Body of pancreas (tissue), 4 donors: ENCODE data around the gene GOSR2. TPM values are rescaled to one million over a fixed set of nuclear protein-coding genes. Genes with fewer than 3 reads are reported as not detected.
"Not testable (repeated sequence)": the region's sequence is repeated elsewhere in the genome, so short reads cannot be mapped to it uniquely, and the experiment has no call there.

Source experiments
- ATAC-seq: fragments of 150-250 bp; one replicate; pipeline ENCODE4 v1.9.1; 2016
- DNase-seq, 4 donors: peaks; one replicate each; pipeline ENCODE4 v3.0.0-alpha.2; 2019
- H3K27ac ChIP-seq, 4 donors: fragments of 200-600 bp; sonication (generic); 1 replicate in 3 of 4; 2 replicates in 1 of 4; pipeline versions ENCODE4 v1.5.1 to v1.6.1; 2016 to 2019; ENCODE audit warnings: mild to moderate bottlenecking in 1 of 4, mixed read lengths in 1 of 4, moderate library complexity in 1 of 4
- H3K27me3 ChIP-seq, 2 donors: fragments of 200-600 bp; sonication (generic); one replicate each; pipeline ENCODE4 v1.6.0; 2016; ENCODE audit warnings: mild to moderate bottlenecking in 1 of 2
- H3K36me3 ChIP-seq, 2 donors: fragments of 200-600 bp; sonication (generic); replicated peaks in 1 of 2; 2 replicates each; pipeline ENCODE4 v1.5.1; 2016; ENCODE audit warnings: low read depth in 2 of 2; ENCODE audit not compliant: insufficient read depth in 1 of 2
- H3K4me1 ChIP-seq: fragments of 200-600 bp; sonication (generic); one replicate; pipeline ENCODE4 v1.6.0; 2016
- H3K4me3 ChIP-seq, 2 donors: fragments of 200-600 bp; sonication (generic); 1 replicate in 1 of 2; 2 replicates in 1 of 2; pipeline ENCODE4 v1.5.1; 2016 to 2019
- H3K9me3 ChIP-seq, 3 donors: fragments of 200-600 bp; sonication (generic); 1 replicate in 2 of 3; 2 replicates in 1 of 3; pipeline ENCODE4 v1.5.1; 2016
- POLR2A ChIP-seq, 3 donors: fragments of 450-650 bp; IDR thresholded peaks; one replicate each; pipeline ENCODE4 v1.6.1; 2016; ENCODE audit warnings: antibody characterized with exemption in 3 of 3, mild to moderate bottlenecking in 2 of 3
- WGBS, 2 donors: methylation state at CpG; one replicate each; pipeline ENCODE4 v1.1.5; 2017; 5-methylcytosine and 5-hydroxymethylcytosine counted together
- intact Hi-C: fragments of 100-400 bp; cut with DNase I; formaldehyde crosslinking; loops from one replicate; pipeline ENCODE4 v1.15.1; 2023
- total RNA-seq, 2 donors: library from RNA; depleted of rRNA; stranded (reverse); fragments of >200 nt; gene quantifications; one replicate each; pipeline ENCODE4 v1.1.0, GENCODE V29; 2016
- TF ChIP-seq, protein P1 (sequence below), 7 experiments: fragments of 450-650 bp in 4 of 7; fragments of 200-600 bp in 3 of 7; sonication (generic) in 3 of 7; IDR thresholded peaks; one replicate each; pipeline ENCODE4 v1.5.1; 2016 to 2019; ENCODE audit warnings: antibody characterized with exemption in 7 of 7

GOSR2 gene
- total RNA-seq, 2 donors from 2014 or later: 41.8 to 46.5 TPM

DNA sequence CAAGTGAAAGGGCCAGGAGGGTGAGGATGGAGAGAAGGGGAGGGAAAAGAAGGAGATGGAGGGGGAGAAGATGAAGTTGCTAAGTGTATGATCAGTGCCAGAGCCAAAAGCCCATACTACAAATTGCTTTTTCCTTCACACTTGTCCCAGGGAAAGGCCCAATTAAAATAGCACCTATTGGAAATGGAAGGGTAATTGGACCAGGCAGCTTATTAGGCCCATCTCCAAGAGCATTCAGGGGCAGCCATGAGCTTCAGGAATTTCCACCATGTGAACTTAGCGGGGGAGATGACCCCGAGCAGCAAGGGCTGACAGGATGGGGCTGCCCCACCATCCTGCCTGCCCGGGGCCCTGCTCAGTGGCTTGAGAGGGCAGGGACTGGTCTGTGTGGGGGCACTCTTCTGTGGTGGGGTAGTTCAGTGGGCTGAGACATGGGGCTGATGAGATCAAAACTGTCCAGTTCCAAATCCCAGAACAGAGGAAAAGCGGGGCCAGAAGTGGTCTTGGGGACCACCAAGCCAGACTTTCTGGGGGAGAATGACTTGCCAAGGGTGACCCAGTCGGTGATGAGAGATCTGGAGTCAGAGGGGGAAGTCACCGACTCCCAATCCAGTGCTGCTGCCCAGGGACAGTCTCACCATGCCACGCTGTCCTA lies 27.5 kb downstream of the GOSR2 start:
- no peaks in the 10 kb centered on the region for H3K27me3 ChIP-seq
- TF ChIP-seq, protein P1, sequence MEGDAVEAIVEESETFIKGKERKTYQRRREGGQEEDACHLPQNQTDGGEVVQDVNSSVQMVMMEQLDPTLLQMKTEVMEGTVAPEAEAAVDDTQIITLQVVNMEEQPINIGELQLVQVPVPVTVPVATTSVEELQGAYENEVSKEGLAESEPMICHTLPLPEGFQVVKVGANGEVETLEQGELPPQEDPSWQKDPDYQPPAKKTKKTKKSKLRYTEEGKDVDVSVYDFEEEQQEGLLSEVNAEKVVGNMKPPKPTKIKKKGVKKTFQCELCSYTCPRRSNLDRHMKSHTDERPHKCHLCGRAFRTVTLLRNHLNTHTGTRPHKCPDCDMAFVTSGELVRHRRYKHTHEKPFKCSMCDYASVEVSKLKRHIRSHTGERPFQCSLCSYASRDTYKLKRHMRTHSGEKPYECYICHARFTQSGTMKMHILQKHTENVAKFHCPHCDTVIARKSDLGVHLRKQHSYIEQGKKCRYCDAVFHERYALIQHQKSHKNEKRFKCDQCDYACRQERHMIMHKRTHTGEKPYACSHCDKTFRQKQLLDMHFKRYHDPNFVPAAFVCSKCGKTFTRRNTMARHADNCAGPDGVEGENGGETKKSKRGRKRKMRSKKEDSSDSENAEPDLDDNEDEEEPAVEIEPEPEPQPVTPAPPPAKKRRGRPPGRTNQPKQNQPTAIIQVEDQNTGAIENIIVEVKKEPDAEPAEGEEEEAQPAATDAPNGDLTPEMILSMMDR (IDR thresholded peaks at IDR 0.05): no peak
- TF ChIP-seq POLR2A (IDR thresholded peaks at IDR 0.05): no peak
- 70 to 72% methylated on average over 6 to 7 of the region's 7 CpGs for WGBS, 2 donors

DNA sequence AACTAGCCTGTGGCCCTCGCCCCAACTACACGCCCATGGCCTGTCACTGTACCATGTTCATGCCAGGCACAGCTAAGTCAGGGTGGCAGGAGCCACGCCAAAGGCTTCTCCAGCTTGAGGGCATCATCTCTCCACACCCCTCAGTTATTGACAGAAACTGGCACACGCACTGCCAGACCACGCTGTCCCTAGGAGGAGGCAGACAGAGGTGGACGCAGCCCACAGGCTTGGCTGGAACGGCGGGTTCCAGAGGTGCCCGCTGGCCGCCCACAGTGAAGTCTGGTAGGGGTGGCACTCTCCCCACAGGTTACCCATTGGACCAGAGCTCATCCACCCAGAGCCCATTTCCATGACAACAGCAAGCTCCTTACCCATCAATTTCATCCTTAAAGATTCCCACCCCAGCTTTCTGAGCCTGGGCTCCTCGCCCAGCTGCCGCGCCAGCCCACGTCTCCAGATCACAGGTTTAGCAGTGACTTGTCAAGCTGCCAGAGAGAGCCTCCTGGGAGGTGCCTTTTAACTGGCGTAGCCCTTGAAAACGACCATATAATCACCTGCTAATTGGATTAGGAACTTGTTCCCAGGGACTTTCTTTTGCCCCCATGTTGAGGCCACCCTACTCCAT lies 28.1 kb downstream of the GOSR2 start:
- no peaks in the 10 kb centered on the region for H3K27me3 ChIP-seq
- intact Hi-C loops: no loop called here
- H3K4me3 ChIP-seq: no peak overlapping the region
- TF ChIP-seq, protein P1 (IDR thresholded peaks at IDR 0.05): no peak
- TF ChIP-seq POLR2A (IDR thresholded peaks at IDR 0.05): no peak
- H3K27ac ChIP-seq: no peak overlapping the region
- WGBS, 2 donors: 38 to 50% methylated on average over 8 to 16 of the region's 16 CpGs
- ATAC-seq (peak; percentile 18), DNase-seq (peak in 1 of 4 donors; percentile 11)
- no peaks in the 10 kb centered on the region for H3K4me1 ChIP-seq
- H3K36me3 ChIP-seq: no peaks in the 10 kb centered on the region
- no peaks in the 10 kb centered on the region for H3K9me3 ChIP-seq

More for the DNA sequence above, 27.5 kb downstream of the GOSR2 start:
- ATAC-seq: no peak
- H3K4me3 ChIP-seq: no peak overlapping the region
- intact Hi-C loops: no loop called here
- peak in 1 of 4 donors; percentile 5 for DNase-seq
- H3K27ac ChIP-seq: no peak overlapping the region
- H3K4me1 ChIP-seq: no peaks in the 10 kb centered on the region
- H3K36me3 ChIP-seq: no peaks in the 10 kb centered on the region
- H3K9me3 ChIP-seq: no peaks in the 10 kb centered on the region

DNA sequence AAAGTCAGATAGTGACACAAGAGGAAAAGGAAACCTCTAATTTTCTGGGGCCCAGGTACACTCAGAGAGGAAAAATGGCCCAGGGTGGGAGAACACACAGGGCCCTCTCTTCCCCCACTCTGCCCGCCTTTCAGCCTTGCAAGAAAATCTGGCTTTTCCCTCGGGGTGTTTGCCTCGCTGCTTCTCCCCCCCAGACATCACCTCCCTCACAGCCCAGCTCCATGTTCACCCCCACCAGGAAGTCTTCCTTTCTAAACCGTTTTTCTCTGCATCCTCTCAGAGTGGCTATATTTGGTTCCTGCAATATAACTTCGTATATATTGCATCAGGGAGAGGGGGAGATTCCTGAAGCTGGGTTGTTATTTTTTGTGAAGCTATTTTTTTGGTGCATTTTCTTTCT lies 28.7 kb downstream of the GOSR2 start:
- no peak for ATAC-seq
- intact Hi-C loops: no loop called here
- no peaks in the 10 kb centered on the region for H3K4me1 ChIP-seq

DNA sequence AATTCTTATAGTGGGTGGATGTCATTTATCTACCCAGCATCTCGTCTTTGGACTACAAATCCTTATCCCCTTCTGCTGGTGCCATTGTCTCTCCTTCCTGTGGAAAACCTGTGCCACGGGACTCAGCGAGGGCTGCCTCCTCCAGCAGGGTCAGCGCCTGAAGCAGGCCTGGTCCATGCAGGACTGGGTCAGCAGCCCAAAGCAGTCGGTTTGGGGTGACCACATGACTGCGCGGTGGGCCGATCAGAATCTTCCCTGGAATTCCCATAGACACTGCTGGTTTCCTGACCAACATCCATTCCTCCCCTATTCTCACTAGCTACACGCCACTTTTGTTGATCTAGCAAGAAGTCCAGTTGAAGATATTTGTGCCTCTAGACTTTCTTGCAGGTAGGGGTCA lies 29.2 kb downstream of the GOSR2 start:
- Histone ChIP-seq H3K27ac (no peak overlapping the region), H3K4me1 (no peaks in the 10 kb centered on the region), H3K27me3 (no peaks in the 10 kb centered on the region), H3K36me3 (no peaks in the 10 kb centered on the region), H3K9me3 (no peaks in the 10 kb centered on the region), H3K4me3 (no peak overlapping the region)
- 67 to 81% methylated on average over 9 of the region's 9 CpGs for WGBS, 2 donors
- DNase-seq: peak in 1 of 4 donors; percentile 4
- TF ChIP-seq, protein P1 (IDR thresholded peaks at IDR 0.05): no peak
- TF ChIP-seq POLR2A (IDR thresholded peaks at IDR 0.05): no peak
- intact Hi-C loops: no loop called here
- no peak for ATAC-seq

More for the DNA sequence above, 28.7 kb downstream of the GOSR2 start:
- Histone ChIP-seq H3K9me3 (no peaks in the 10 kb centered on the region), H3K27ac (no peak overlapping the region), H3K4me3 (no peak overlapping the region), H3K36me3 (no peaks in the 10 kb centered on the region), H3K27me3 (no peaks in the 10 kb centered on the region)
- no peak for DNase-seq
- WGBS, 2 donors: 19 to 34% methylated on average over 5 of the region's 5 CpGs
- TF ChIP-seq POLR2A (IDR thresholded peaks at IDR 0.05): no peak
- TF ChIP-seq, protein P1 (IDR thresholded peaks at IDR 0.05): no peak

DNA sequence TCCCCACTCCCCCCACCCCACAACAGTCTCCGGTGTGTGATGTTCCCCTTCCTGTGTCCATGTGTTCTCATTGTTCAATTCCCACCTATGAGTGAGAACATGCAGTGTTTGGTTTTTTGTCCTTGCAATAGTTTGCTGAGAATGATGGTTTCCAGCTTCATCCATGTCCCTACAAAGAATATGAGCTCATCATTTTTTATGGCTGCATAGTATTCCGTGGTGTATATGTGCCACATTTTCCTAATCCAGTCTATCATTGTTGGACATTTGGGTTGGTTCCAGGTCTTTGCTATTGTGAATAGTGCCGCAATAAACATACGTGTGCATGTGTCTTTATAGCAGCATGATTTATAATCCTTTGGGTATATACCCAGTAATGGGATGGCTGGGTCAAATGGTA lies 30.2 kb downstream of the GOSR2 start:
- intact Hi-C loops, H3K27me3 ChIP-seq, H3K9me3 ChIP-seq, H3K4me3 ChIP-seq, ATAC-seq, H3K27ac ChIP-seq, DNase-seq, H3K4me1 ChIP-seq, H3K36me3 ChIP-seq: not testable (repeated sequence)
- WGBS, 2 donors: 75 to 100% methylated on average over 1 of the region's 4 CpGs
